Activated CD4-positive, alpha-beta T cell treated with anti-CD3 and anti-CD28 coated beads, Interleukin-2, amount 50 U/mL, for 1 hour (primary cell): ENCODE data around the gene MED23.

Experiments used
- DNase-seq: peaks from one replicate; pipeline ENCODE4 v3.0.0-alpha.2; 2020

The MED23 gene

DNA sequence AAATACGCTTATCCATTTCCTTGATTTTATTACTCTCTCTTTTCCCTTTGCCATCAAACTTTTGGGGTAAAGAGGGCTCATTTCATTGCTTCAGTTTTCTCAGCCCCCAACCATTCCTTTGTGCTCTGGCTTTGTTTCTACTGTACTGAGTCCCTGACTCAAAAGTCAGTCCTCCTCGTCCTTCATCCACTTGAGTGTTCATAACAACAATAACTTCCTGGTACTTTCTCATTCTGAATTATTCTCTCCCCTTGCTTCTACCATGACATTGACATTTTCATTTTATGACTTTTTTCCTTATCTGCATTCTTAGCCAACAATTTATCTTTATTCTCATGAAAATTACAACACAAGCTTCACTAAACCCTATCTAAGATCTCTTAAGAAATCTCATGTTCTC, 10.0 kb upstream of the MED23 start:
- no peak for DNase-seq

GRCh38 chr6:131636880-131637792, 9.1 kb upstream of the MED23 start, which contains the start of gene ENPP3:
ENPP3 (plus strand) TSS chr6:131637302; CDS start chr6:131637385, 83 bp downstream.
- no peak for DNase-seq

GRCh38 chr6:131635384-131636340, 7.6 kb upstream of the MED23 start:
- no peak for DNase-seq

DNA sequence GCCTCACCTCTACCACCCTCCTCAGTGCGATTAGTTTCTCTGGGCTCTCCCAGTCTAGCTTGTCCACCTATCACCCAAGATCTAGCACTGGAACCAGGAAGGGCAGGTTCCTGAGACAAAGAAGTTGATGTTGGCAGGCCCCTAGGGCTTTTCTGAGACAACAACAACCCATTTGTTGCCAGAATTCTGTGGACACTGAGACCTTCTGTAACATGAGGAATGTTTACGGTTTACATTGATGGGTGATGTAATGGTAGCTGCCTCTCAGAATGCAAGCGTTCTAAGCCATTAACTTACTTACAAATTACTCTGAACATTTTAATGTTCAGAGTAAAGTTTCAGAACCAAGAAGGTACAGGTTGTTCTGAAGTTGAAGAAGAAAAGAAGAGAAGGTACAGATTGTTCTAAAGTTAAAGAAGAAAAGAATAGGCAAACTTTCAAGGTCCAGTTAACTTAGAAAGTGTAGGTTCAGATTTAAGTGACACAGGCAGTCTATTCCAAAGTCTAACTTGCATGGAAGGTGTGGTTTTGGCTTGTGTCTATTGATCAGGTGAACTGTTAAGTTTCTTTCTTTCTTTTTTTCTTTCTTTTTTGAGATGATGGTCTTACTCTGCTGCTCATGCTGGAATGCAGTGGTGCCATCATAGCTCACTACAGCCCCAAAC, 3.7 kb upstream of the MED23 start:
- DNase-seq, result no peak

DNA sequence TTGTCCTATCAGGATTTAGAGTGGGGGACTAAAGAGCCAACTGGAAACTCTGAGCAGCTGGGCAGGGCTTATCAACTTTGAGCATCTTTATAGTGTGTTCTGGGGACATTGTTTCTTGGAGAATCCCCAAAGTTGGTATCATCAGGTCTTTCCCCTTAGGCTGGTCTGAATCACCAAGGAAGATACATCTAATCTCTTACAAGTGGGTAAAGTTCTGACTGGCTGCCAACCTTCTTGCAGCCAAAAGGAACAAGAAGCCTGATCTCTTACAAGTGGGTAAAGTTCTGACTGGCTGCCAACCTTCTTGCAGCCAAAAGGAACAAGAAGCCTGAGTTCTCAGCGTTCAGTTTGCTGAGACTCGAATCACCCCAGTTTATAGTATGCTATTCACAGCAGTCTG, 1.6 kb upstream of the MED23 start:
- no peak for DNase-seq

- no peak for DNase-seq
These were observed 684 bp upstream of the MED23 start for GRCh38 chr6:131628726-131629125.

DNA sequence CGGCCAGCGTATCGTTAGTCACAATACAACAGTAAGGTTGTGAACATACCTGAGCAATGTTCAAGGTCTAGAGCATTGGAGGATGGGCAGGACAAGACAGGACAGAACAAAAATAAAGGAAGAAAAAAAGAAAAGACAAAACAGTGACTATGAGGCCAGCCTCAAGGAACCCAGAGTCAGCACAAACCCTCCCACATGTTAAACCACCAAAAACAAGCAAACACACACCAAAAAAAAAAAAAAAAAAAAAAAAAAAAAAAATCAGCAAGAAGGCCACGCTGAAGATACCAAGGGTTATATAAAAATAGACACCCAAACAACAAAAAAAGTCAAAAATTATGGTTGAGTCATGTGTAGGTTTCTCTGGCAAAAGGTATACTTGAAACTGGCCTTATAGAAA, 12.8 kb downstream of the MED23 start:
- no peak for DNase-seq

GRCh38 chr6:131613296-131613925, 14.6 kb downstream of the MED23 start:
- no peak for DNase-seq

- DNase-seq, result no peak
These were observed 25.2 kb downstream of the MED23 start for GRCh38 chr6:131602781-131603312.

DNA sequence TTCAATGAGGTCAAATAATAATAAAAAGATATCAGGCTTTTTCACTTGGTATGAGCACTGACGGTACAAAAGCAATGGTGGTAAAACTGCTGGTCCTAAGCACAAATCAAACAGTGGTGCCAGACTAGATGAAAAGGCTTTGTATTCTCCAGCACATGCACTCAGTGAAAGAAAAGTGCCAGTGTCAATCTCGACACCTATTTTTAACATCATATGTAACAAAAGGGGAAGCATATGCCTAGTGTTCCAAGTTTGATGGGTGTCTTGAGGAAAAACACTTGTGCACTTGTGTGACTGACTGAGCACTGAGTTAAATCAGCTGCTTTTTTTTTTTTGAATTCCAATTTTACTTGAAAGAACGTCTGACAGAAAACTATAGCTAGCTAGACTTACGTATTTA, 27.3 kb downstream of the MED23 start:
- DNase-seq, result no peak

GRCh38 chr6:131597446-131597845, 30.6 kb downstream of the MED23 start:
- DNase-seq, result no peak

DNA sequence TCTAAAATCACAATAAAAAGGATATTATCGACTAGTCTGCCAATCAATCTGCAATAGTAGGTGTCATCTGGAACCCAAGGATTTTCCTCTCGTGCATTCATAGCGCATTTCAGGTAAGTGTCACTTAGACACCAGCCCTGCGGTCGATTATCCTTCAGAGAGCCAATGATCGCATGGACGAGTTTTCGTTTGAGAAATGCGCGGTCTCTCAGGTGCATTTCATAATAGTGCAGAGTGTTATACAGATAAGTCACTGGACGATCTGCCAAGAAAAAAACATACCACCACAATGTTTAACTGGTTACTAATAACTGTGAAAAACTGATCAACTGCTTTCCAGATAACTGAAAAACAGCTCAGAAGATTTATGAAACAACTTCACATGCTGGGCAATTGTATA, 34.0 kb downstream of the MED23 start:
- DNase-seq, result no peak

- DNase-seq, result no peak
These were observed 35.1 kb downstream of the MED23 start for GRCh38 chr6:131592935-131593334.

DNA sequence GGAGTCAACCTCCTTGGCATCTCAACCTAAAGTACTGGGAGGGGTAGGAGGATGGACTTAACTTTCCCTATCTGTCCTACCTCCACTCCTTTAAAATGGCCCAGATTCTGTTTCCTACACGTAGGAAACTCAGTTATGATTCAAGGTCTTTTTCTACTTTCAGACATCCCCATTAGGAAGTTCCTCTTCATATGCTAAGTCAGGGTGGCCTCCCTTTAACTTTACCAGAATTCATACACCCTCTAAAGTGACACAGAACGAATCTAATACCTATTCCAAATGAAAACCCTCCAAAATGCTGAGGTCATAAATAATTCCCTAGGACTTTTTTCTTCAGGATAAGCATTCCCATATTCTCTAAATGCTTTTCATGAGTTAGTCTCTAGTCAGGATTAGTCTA, 39.4 kb downstream of the MED23 start:
- no peak for DNase-seq

GRCh38 chr6:131587909-131588308, 40.1 kb downstream of the MED23 start:
- DNase-seq, result no peak

DNA sequence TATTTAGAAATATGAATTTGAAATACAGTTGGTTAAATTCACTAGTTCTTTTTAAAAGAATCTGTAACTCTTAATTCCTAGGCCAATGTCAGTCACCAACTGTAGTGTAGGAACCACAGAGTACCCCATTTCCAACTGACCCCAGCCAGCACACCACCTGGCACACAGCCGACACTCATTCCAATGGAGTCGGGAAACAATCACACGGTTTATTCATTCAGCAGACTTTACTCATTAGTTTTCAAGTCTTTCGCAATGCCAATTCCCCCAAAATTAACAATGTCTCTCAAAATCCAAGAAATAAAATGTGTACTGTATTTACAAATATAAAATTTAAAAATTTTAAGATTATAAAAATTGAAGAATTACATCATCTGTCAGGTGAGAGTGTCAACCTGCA, 41.5 kb downstream of the MED23 start:
- DNase-seq, result no peak

DNA sequence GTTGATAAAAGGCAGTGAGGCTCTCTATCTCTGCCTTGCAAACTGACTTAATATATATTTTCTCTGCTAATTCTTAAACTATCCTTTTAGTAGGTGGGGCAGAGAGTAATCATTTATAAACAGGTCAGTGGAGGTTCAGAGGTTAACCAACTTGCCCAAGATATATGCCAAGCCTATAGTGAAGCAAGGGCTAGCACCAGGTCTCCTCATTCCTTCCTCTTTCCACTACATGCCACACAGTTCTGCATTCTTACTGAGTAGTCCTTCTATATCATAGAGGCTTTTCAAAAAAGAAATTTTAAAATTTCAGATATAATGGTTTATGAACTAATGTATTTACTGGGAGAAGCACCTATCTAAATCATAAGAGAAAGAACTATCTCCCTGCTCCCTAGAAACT, 46.5 kb downstream of the MED23 start:
- DNase-seq, result no peak

- no peak for DNase-seq
These were observed 52.1 kb downstream of the MED23 start for GRCh38 chr6:131575834-131576478.

- DNase-seq, result no peak
These were observed 53.4 kb downstream of the MED23 start for GRCh38 chr6:131574686-131575085.

DNA sequence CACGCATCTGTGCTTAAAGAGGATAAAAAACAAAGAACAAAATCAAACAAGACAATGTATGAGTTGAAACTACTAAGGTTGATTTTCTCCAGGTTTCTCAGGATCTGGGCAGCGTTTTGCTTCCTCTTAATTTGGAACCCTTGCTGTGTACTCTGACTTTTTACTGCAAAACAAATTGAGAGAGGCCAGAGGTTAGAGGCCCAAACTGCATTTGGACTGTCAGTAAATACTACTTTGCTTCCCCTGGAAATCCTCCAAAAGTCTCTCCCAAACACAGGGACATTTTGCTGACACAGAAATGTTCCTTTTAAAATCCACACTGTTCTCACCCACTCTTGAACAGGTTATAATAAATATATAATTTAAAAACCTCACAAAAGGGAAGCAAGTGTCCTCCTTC, 53.9 kb downstream of the MED23 start:
- no peak for DNase-seq

DNA sequence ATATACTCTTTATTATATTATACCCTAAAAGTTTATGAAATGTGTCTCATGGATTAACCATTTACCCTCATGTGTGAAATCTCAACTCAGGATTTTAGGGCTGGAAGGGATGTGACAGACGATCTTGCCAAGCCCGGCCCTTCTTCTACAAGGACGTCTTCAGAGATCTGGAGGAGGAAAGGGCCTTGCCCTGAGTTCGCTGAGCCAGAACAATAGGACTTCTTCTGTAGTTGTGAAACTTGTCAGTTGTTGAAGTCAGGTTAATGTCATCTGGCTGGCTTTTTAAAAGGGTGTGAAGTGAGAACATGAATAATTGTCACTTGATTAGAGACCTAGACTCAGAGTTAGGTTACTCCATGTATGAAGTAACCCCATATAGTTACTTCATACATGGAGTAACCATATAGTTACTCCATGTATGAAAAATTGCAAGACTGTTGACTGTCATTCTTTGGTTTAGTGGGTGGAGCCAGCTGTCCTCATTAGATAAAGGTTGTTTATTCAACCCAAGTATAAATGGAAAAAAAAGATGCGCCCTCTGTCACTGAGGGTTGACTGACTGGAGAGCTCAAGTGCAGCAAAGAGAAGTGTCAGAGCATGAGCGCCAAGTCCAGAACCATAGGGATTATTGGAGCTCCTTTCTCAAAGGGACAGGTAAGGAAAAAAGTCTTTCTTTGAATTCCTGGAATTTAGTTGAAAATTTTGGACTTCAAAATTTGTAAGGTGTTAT, 55.2 kb downstream of the MED23 start, which contains the start of gene ARG1:
TSS of gene ARG1 (plus strand) at position 541 of the 730 bp plus-strand sequence. CDS start at position 598, 57 bp downstream.
- no peak for DNase-seq
